BJ (cell line): ENCODE data around the gene ZNF514. TPM values are rescaled to one million over a fixed set of nuclear protein-coding genes. Genes with fewer than 3 reads are reported as not detected.
"Not testable (repeated sequence)": the region's sequence is repeated elsewhere in the genome, so short reads cannot be mapped to it uniquely, and the experiment has no call there.

Experiments used
- CTCF ChIA-PET: fragments of 350-600 bp; formaldehyde crosslinking; extraction: SDS; loops from one replicate; lab custom pipeline; 2021; ENCODE audit warnings: antibody characterized with exemption, inconsistent platforms; lab: Yijun Ruan, JAX
- POLR2A ChIA-PET: fragments of 300-600 bp; sonication (Branson Sonifier 250); formaldehyde crosslinking; extraction: SDS; loops from one replicate; lab custom pipeline; 2021; ENCODE audit warnings: antibody characterized with exemption; lab: Charles Lee
- DNase-seq: peaks from one replicate; pipeline ENCODE4 v3.0.0-alpha.2; 2011; ENCODE audit warnings: low read depth
- H3K27me3 ChIP-seq: 2 replicates; pipeline ENCODE4 v1.6.0; 2011; ENCODE audit warnings: low read length; ENCODE audit not compliant: control insufficient read depth, insufficient read depth
- H3K36me3 ChIP-seq: 2 replicates; pipeline ENCODE4 v1.5.1; 2011; ENCODE audit warnings: low read length; ENCODE audit not compliant: control insufficient read depth, insufficient read depth
- H3K4me3 ChIP-seq: 2 replicates; pipeline ENCODE4 v1.5.1; 2011; ENCODE audit warnings: low read depth, mild to moderate bottlenecking, control low read depth, low read length
- CTCF ChIP-seq: IDR thresholded peaks from 2 replicates; pipeline ENCODE4 v1.5.1; 2011; ENCODE audit warnings: low read depth, mild to moderate bottlenecking, control low read depth, inconsistent platforms, low read length, moderate library complexity; ENCODE audit not compliant: insufficient read depth
- polyA plus RNA-seq: library from polyadenylated mRNA; depleted of rRNA; stranded (reverse); fragments of >200 nt; gene quantifications from 2 replicates; pipeline ENCODE4 v1.2.3, GENCODE V29; 2011; rRNA removed

ZNF514 gene
- polyA plus RNA-seq, 1 experiment: 6.2 TPM

GRCh38 chr2:95099910-95100309 lies 59.7 kb downstream of the ZNF514 start:
- no peaks in the 10 kb centered on the region for H3K27me3 ChIP-seq
- no peak overlapping the region for H3K4me3 ChIP-seq
- CTCF ChIA-PET: interaction anchor here (1.7 kb wide), 1 partner anchor 20 kb away, joined by 4 read pairs; no protein-coding TSS in a partner anchor
- no peak for TF ChIP-seq CTCF
- POLR2A ChIA-PET: no interaction called here
- peaks cover 9% of the 10 kb centered on the region for H3K36me3 ChIP-seq
- DNase-seq: no peak

GRCh38 chr2:95098273-95098672 lies 61.4 kb downstream of the ZNF514 start:
- POLR2A ChIA-PET, H3K36me3 ChIP-seq: not testable (repeated sequence)
- CTCF ChIA-PET: interaction anchor here (1.7 kb wide), 1 partner anchor 19 kb away, joined by 4 read pairs; no protein-coding TSS in a partner anchor

More at GRCh38 chr2:95098273-95098672, 61.4 kb downstream of the ZNF514 start:
- H3K27me3 ChIP-seq, DNase-seq, H3K4me3 ChIP-seq: not testable (repeated sequence)

Other genes starting within 250 kb of the ZNF514 start
- gene MAL, start 134.1 kb downstream of the ZNF514 start, polyA plus RNA-seq: not detected in 2 replicates
- gene MRPS5, start 38.0 kb downstream of the ZNF514 start, polyA plus RNA-seq: 38.3 and 45.0 TPM in 2 replicates
- 3.2 and 4.1 TPM in 2 replicates for gene ZNF2, start 6.0 kb upstream of the ZNF514 start, polyA plus RNA-seq
- 0.71 and 1.5 TPM in 2 replicates for gene ZNF892, start 47.7 kb upstream of the ZNF514 start, polyA plus RNA-seq
- 0.32 and 0.50 TPM in 2 replicates for gene PROM2, start 114.6 kb upstream of the ZNF514 start, polyA plus RNA-seq
- gene KCNIP3, start 137.5 kb upstream of the ZNF514 start, polyA plus RNA-seq: 3.1 and 4.1 TPM in 2 replicates
- gene FAHD2A, start 242.9 kb upstream of the ZNF514 start, polyA plus RNA-seq: 31.2 and 44.1 TPM in 2 replicates